ENCODE data around the gene C9.

GRCh38 chr5:39253196-39253595 is 111.1 kb downstream of the C9 start:
- TF ChIP-seq, protein P1, sequence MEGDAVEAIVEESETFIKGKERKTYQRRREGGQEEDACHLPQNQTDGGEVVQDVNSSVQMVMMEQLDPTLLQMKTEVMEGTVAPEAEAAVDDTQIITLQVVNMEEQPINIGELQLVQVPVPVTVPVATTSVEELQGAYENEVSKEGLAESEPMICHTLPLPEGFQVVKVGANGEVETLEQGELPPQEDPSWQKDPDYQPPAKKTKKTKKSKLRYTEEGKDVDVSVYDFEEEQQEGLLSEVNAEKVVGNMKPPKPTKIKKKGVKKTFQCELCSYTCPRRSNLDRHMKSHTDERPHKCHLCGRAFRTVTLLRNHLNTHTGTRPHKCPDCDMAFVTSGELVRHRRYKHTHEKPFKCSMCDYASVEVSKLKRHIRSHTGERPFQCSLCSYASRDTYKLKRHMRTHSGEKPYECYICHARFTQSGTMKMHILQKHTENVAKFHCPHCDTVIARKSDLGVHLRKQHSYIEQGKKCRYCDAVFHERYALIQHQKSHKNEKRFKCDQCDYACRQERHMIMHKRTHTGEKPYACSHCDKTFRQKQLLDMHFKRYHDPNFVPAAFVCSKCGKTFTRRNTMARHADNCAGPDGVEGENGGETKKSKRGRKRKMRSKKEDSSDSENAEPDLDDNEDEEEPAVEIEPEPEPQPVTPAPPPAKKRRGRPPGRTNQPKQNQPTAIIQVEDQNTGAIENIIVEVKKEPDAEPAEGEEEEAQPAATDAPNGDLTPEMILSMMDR (IDR thresholded peaks at IDR 0.05), result no peak
- no peak for TF ChIP-seq POLR2A (IDR thresholded peaks at IDR 0.05)

Data from testis (tissue), 2 donors.